Measurements from ENCODE around the gene NDUFAF8. TPM values are rescaled to one million over a fixed set of nuclear protein-coding genes. Genes with fewer than 3 reads are reported as not detected.

NDUFAF8 gene
- total and polyA plus RNA-seq, 9 donors: 14.6 to 66.3 (median 33.9) TPM

DNA sequence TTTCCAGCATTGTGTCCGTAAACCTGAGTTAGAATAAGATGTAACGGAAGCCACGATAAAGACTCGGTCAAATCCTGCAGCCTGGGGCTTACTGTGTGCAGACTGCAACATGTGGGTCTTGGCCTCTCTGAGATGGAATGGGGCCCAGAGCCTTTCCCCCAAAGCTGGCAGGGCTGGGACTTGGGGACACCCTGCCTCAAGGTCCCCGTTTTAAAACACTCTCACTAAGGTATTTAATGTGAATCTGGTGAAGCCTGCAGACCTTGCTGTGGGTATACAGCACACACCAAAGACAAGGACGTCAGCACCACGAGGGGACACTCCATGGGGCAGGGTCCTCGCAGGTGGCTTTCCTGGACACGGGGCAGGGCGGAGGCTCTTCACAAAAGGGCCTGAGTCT, 2.1 kb downstream of the NDUFAF8 start:
- TF ChIP-seq, protein P1, sequence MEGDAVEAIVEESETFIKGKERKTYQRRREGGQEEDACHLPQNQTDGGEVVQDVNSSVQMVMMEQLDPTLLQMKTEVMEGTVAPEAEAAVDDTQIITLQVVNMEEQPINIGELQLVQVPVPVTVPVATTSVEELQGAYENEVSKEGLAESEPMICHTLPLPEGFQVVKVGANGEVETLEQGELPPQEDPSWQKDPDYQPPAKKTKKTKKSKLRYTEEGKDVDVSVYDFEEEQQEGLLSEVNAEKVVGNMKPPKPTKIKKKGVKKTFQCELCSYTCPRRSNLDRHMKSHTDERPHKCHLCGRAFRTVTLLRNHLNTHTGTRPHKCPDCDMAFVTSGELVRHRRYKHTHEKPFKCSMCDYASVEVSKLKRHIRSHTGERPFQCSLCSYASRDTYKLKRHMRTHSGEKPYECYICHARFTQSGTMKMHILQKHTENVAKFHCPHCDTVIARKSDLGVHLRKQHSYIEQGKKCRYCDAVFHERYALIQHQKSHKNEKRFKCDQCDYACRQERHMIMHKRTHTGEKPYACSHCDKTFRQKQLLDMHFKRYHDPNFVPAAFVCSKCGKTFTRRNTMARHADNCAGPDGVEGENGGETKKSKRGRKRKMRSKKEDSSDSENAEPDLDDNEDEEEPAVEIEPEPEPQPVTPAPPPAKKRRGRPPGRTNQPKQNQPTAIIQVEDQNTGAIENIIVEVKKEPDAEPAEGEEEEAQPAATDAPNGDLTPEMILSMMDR (IDR thresholded peaks at IDR 0.05): no peak
- TF ChIP-seq POLR2A (IDR thresholded peaks at IDR 0.05): no peak
- TF ChIP-seq EP300 (IDR thresholded peaks at IDR 0.05): no peak
- no peak for DNase-seq
- 80 to 84% (median 80%) methylated on average over 10 of the region's 10 CpGs for WGBS, 3 donors
- no peaks in the 10 kb centered on the region for H3K27me3 ChIP-seq
- intact Hi-C loops (cut with DNase I): loop anchor here in 1 of 4 donors (5.0 kb wide), 1 partner anchor 99 kb away; no protein-coding TSS in a partner anchor
- H3K4me1 ChIP-seq (ENCODE audit: insufficient read depth): peaks cover 5% of the 10 kb centered on the region
- H3K4me3 ChIP-seq: no peak overlapping the region
- H3K36me3 ChIP-seq: no peaks in the 10 kb centered on the region
- H3K9me3 ChIP-seq: no peaks in the 10 kb centered on the region
- no peak overlapping the region for H3K27ac ChIP-seq

DNA sequence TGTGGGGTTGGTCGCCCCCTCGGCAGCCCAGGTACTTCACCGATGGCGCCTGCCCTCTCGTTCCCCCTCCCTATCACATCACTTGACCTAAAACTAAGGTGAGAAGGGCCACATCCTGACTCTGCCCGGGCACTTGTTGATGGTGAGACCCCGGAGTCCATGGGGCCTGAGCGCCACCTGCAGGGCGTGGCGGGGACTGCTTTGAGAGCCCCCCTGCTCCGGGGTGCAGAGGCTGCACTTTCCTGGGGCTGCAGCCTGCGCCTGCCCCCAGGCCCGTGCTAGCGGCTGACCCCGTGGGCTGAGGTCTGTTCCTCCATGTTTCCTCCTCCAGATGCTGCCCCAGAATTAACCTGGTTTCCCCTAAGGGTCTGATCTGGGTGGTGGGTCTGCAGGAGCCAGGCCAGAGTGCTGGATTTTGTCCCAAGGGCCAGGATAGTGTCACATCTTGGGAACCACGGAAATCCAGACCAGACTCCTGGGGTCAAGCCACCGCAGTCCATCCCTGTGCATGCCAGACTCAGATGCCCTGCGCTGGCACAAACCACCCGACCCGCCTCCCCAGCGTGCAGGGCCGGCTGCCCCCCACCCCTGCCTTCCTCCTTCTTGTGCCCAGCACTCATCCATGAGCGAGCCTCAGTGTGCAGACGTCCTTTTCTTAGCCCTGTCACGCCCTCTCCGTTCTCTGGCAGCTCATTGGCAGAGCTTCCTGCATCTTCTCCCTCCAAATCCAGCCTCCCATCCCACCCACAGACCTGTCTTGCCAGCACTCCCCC, 2.7 kb downstream of the NDUFAF8 start:
- no peaks in the 10 kb centered on the region for H3K9me3 ChIP-seq
- no peaks in the 10 kb centered on the region for H3K27me3 ChIP-seq
- no peak overlapping the region for H3K4me3 ChIP-seq
- intact Hi-C loops (cut with DNase I): loop anchor here in 2 of 4 donors (2.0 to 5.0 kb wide), 2 partner anchors 99 to 100 kb away; no protein-coding TSS in a partner anchor
- H3K27ac ChIP-seq: no peak overlapping the region
- DNase-seq: peak in 3 of 5 donors; percentile 64 to 77 (median 64)
- H3K4me1 ChIP-seq (ENCODE audit: insufficient read depth): peaks cover 5% of the 10 kb centered on the region
- TF ChIP-seq POLR2A (IDR thresholded peaks at IDR 0.05): no peak
- TF ChIP-seq, protein P1 (IDR thresholded peaks at IDR 0.05): peak; percentile 49 to 58 (median 58)
- WGBS, 3 donors: 43 to 52% (median 47%) methylated on average over 15 to 26 of the region's 26 CpGs
- no peaks in the 10 kb centered on the region for H3K36me3 ChIP-seq

DNA sequence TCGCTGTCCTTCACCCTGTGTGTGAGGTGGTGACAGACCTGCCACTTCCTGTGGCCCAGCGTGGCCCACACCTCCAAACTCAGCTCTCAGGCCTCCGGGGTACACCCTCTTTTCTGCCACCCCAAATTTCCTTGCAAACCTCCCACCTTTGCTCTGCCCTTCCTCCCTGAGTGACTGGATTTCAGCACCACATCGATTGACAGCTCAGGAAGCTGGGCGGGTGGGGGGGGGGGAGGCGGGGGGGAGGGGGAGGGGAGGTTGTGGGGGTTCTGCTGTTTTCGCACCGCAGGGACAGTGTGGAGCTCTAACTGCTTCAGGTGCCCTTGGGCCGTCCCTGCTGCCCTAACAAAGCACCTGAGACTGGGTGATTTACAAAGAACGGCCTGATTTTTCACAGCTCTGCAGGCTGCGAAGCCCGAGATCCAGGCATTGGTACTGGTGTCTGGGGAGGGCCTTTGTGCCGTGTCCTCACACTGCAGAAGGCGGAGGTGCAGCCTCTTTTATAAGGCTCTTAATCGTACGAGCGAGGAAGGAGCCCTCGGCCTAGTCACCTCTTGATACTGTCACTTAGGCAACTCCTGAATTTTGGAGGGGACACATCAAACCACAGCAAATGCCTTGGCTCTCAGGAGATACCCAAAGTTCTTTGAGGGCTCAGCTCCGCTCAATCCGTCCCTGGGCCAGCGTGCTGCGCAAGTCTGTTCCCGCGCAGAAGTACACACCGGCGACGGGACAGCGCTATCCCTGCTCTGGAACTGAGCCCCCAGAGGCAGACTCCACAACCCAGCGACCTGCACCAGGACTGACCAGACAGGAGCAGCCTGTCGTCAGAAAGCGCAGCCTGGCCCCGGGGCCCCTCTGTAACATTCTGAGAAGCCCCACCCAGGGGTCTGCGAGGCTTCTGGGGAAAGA, 3.6 kb downstream of the NDUFAF8 start:
- TF ChIP-seq EP300 (IDR thresholded peaks at IDR 0.05) (no peak), POLR2A (IDR thresholded peaks at IDR 0.05) (no peak)
- TF ChIP-seq, protein P1 (IDR thresholded peaks at IDR 0.05): no peak
- 76 to 82% (median 80%) methylated on average over 29 to 33 of the region's 33 CpGs for WGBS, 3 donors
- H3K4me3 ChIP-seq: no peak overlapping the region
- DNase-seq: no peak
- H3K27ac ChIP-seq: no peak overlapping the region
- H3K27me3 ChIP-seq: no peaks in the 10 kb centered on the region
- intact Hi-C loops (cut with DNase I): loop anchor here in 2 of 4 donors (2.0 to 5.0 kb wide), 2 partner anchors 100 kb away; no protein-coding TSS in a partner anchor
- peaks cover 4% of the 10 kb centered on the region for H3K4me1 ChIP-seq (ENCODE audit: insufficient read depth)
- no peaks in the 10 kb centered on the region for H3K9me3 ChIP-seq
- H3K36me3 ChIP-seq: no peaks in the 10 kb centered on the region

DNA sequence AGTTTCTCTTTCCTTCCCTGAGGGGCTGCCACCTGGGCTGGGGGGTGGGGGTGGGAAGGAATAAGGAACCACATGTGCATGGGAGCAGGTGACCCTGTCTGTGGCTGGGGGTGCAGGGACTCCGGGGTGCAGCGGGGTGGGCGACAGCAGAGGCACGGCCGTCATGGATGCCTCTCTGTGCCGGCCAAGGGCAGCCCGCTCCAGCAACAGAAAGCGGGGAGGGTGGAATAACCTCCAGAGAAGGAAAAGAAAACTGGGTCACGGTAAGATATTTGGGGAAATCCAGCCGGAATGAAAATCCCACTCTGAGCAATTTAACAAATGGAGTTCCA, 4.2 kb downstream of the NDUFAF8 start:
- no peak for DNase-seq
- intact Hi-C loops (cut with DNase I): loop anchor here in 2 of 4 donors (2.0 to 5.0 kb wide), 2 partner anchors 100 to 101 kb away; no protein-coding TSS in a partner anchor
- no peaks in the 10 kb centered on the region for H3K36me3 ChIP-seq
- peaks cover 3% of the 10 kb centered on the region for H3K4me1 ChIP-seq (ENCODE audit: insufficient read depth)
- WGBS, 3 donors: 66 to 78% (median 77%) methylated on average over 10 of the region's 10 CpGs
- H3K4me3 ChIP-seq: no peak overlapping the region
- H3K9me3 ChIP-seq: no peaks in the 10 kb centered on the region
- H3K27ac ChIP-seq: no peak overlapping the region
- no peaks in the 10 kb centered on the region for H3K27me3 ChIP-seq
- no peak for TF ChIP-seq EP300 (IDR thresholded peaks at IDR 0.05)
- TF ChIP-seq, protein P1 (IDR thresholded peaks at IDR 0.05): no peak
- TF ChIP-seq POLR2A (IDR thresholded peaks at IDR 0.05): no peak
